Endometrium (tissue), 2 donors: ENCODE results near the gene CD93.

Experiments used
- FAIRE-seq: peaks from 2 replicates; lab custom pipeline; 2012; peaks lifted over from hg19 to GRCh38; lab: Jason Lieb, UNC
- donor health status: control.
- donor health status: control.

CD93 gene

GRCh38 chr20:23099791-23100719 lies 13.9 kb upstream of the CD93 start:
- FAIRE-seq: no peak

- no peak for FAIRE-seq
These were observed 11.8 kb upstream of the CD93 start for GRCh38 chr20:23097636-23098580.

GRCh38 chr20:23096986-23097520 lies 10.9 kb upstream of the CD93 start:
- no peak for FAIRE-seq

GRCh38 chr20:23096097-23096496 lies 10.0 kb upstream of the CD93 start:
- FAIRE-seq: no peak

GRCh38 chr20:23095499-23095898 lies 9.4 kb upstream of the CD93 start:
- FAIRE-seq: no peak

- no peak for FAIRE-seq
These were observed 8.8 kb upstream of the CD93 start for GRCh38 chr20:23094927-23095326.

- no peak for FAIRE-seq
These were observed 8.2 kb upstream of the CD93 start for GRCh38 chr20:23094213-23094896.

GRCh38 chr20:23093613-23094012 lies 7.5 kb upstream of the CD93 start:
- no peak for FAIRE-seq

- FAIRE-seq: no peak
These were observed 6.9 kb upstream of the CD93 start for GRCh38 chr20:23092861-23093495.

GRCh38 chr20:23092384-23092756 lies 6.2 kb upstream of the CD93 start:
- peak; percentile 12 for FAIRE-seq

GRCh38 chr20:23091721-23092383 lies 5.7 kb upstream of the CD93 start:
- FAIRE-seq: no peak

GRCh38 chr20:23090878-23091277 lies 4.8 kb upstream of the CD93 start:
- no peak for FAIRE-seq

GRCh38 chr20:23090147-23090546 lies 4.0 kb upstream of the CD93 start:
- FAIRE-seq: no peak

GRCh38 chr20:23088866-23089265 lies 2.7 kb upstream of the CD93 start:
- FAIRE-seq: no peak

- FAIRE-seq: no peak
These were observed 1.6 kb upstream of the CD93 start for GRCh38 chr20:23087587-23088251.

GRCh38 chr20:23086931-23087411 lies 847 bp upstream of the CD93 start:
- FAIRE-seq: no peak

- no peak for FAIRE-seq
These were observed 578 bp downstream of the CD93 start for GRCh38 chr20:23085436-23086055.

- FAIRE-seq: no peak
These were observed 1.2 kb downstream of the CD93 start for GRCh38 chr20:23084845-23085365.

GRCh38 chr20:23084282-23084844 lies 1.8 kb downstream of the CD93 start:
- FAIRE-seq: no peak
